Activated naive CD8-positive, alpha-beta T cell treated with anti-CD3 and anti-CD28 coated beads, Interleukin-2, amount 50 U/mL, for 24 hours (primary cell): ENCODE measurements around the gene MAB21L4.

Experiments used
- ATAC-seq: fragments of 150-1000 bp; cut with Tn5 transposase; one replicate; pipeline ENCODE4 v1.10.0; 2021
- DNase-seq: peaks from one replicate; pipeline ENCODE4 v3.0.0; 2021
- H3K27ac Mint-ChIP-seq: one replicate; pipeline ENCODE4 v1.8.0; 2021; ENCODE audit warnings: mild to moderate bottlenecking, mixed read lengths
- H3K27me3 Mint-ChIP-seq: one replicate; pipeline ENCODE4 v1.8.0; 2021; ENCODE audit warnings: mixed read lengths
- H3K36me3 Mint-ChIP-seq: one replicate; pipeline ENCODE4 v1.8.0; 2021; ENCODE audit warnings: low read depth, mixed read lengths
- H3K4me1 Mint-ChIP-seq: one replicate; pipeline ENCODE4 v1.8.0; 2021; ENCODE audit warnings: mixed read lengths
- H3K4me3 Mint-ChIP-seq: one replicate; pipeline ENCODE4 v1.8.0; 2021; ENCODE audit warnings: mild to moderate bottlenecking, moderate library complexity, mixed read lengths
- H3K9me3 Mint-ChIP-seq: one replicate; pipeline ENCODE4 v1.8.0; 2021; ENCODE audit warnings: mixed read lengths

The MAB21L4 gene

GRCh38 chr2:240895656-240896388 lies at the start of gene MAB21L4:
TSS of gene MAB21L4 (minus strand) at chr2:240896156. CDS start at chr2:240895997, 159 bp downstream.
- H3K27me3 Mint-ChIP-seq: peaks cover 2% of the 10 kb centered on the region

GRCh38 chr2:240936106-240936505 lies 40.1 kb upstream of the MAB21L4 start:
- Mint-ChIP-seq H3K9me3 (peaks cover 5% of the 10 kb centered on the region), H3K4me1 (no peaks in the 10 kb centered on the region), H3K4me3 (no peak overlapping the region), H3K27ac (no peak overlapping the region), H3K27me3 (peaks cover 4% of the 10 kb centered on the region), H3K36me3 (no peaks in the 10 kb centered on the region)
- ATAC-seq: no peak
- no peak for DNase-seq

More at GRCh38 chr2:240895656-240896388, at the start of gene MAB21L4:
- DNase-seq (no peak), ATAC-seq (no peak)
- Mint-ChIP-seq H3K4me3 (no peak within 1 kb of the TSS), H3K9me3 (no peaks in the 10 kb centered on the region), H3K36me3 (no peaks in the 10 kb centered on the region), H3K27ac (no peak within 1 kb of the TSS), H3K4me1 (peaks cover 5% of the 10 kb centered on the region)

- peaks cover 2% of the 10 kb centered on the region for H3K27me3 Mint-ChIP-seq
- DNase-seq (no peak), ATAC-seq (no peak)
- H3K4me3 Mint-ChIP-seq: no peak overlapping the region
- H3K36me3 Mint-ChIP-seq: no peaks in the 10 kb centered on the region
- H3K27ac Mint-ChIP-seq: no peak overlapping the region
- no peaks in the 10 kb centered on the region for H3K4me1 Mint-ChIP-seq
- peaks cover 5% of the 10 kb centered on the region for H3K9me3 Mint-ChIP-seq
These were observed 39.3 kb upstream of the MAB21L4 start for GRCh38 chr2:240935103-240935876.

GRCh38 chr2:240934701-240935102 lies 38.7 kb upstream of the MAB21L4 start:
- Mint-ChIP-seq H3K4me1 (no peaks in the 10 kb centered on the region), H3K36me3 (no peaks in the 10 kb centered on the region), H3K27ac (no peak overlapping the region), H3K9me3 (peaks cover 5% of the 10 kb centered on the region), H3K27me3 (no peaks in the 10 kb centered on the region), H3K4me3 (no peak overlapping the region)
- ATAC-seq: no peak
- no peak for DNase-seq

GRCh38 chr2:240933966-240934700 lies 38.2 kb upstream of the MAB21L4 start:
- Mint-ChIP-seq H3K27me3 (no peaks in the 10 kb centered on the region), H3K36me3 (no peaks in the 10 kb centered on the region), H3K4me3 (no peak overlapping the region), H3K27ac (no peak overlapping the region), H3K4me1 (no peaks in the 10 kb centered on the region), H3K9me3 (peaks cover 5% of the 10 kb centered on the region)
- ATAC-seq (no peak), DNase-seq (no peak)

- H3K4me1 Mint-ChIP-seq: no peaks in the 10 kb centered on the region
- no peak overlapping the region for H3K4me3 Mint-ChIP-seq
- DNase-seq (peak; percentile 0), ATAC-seq (no peak)
- H3K36me3 Mint-ChIP-seq: no peaks in the 10 kb centered on the region
- H3K27me3 Mint-ChIP-seq: no peaks in the 10 kb centered on the region
- no peak overlapping the region for H3K27ac Mint-ChIP-seq
- peaks cover 2% of the 10 kb centered on the region for H3K9me3 Mint-ChIP-seq
These were observed 37.4 kb upstream of the MAB21L4 start for GRCh38 chr2:240933048-240933965.

- Mint-ChIP-seq H3K27ac (no peak overlapping the region), H3K4me3 (no peak overlapping the region), H3K9me3 (no peaks in the 10 kb centered on the region), H3K4me1 (no peaks in the 10 kb centered on the region), H3K27me3 (no peaks in the 10 kb centered on the region), H3K36me3 (no peaks in the 10 kb centered on the region)
- DNase-seq (no peak), ATAC-seq (no peak)
These were observed 36.7 kb upstream of the MAB21L4 start for GRCh38 chr2:240932724-240933047.

- H3K4me3 Mint-ChIP-seq: no peak overlapping the region
- peak; percentile 0 for DNase-seq
- no peak overlapping the region for H3K27ac Mint-ChIP-seq
- no peaks in the 10 kb centered on the region for H3K4me1 Mint-ChIP-seq
- H3K27me3 Mint-ChIP-seq: no peaks in the 10 kb centered on the region
- no peaks in the 10 kb centered on the region for H3K9me3 Mint-ChIP-seq
- no peak for ATAC-seq
- no peaks in the 10 kb centered on the region for H3K36me3 Mint-ChIP-seq
These were observed 36.2 kb upstream of the MAB21L4 start for GRCh38 chr2:240932001-240932723.

GRCh38 chr2:240931319-240931949 lies 35.5 kb upstream of the MAB21L4 start:
- Mint-ChIP-seq H3K27ac (no peak overlapping the region), H3K9me3 (no peaks in the 10 kb centered on the region), H3K27me3 (no peaks in the 10 kb centered on the region), H3K4me1 (no peaks in the 10 kb centered on the region), H3K4me3 (no peak overlapping the region), H3K36me3 (no peaks in the 10 kb centered on the region)
- DNase-seq (no peak), ATAC-seq (no peak)

- no peak for ATAC-seq
- DNase-seq: peak; percentile 0
- Mint-ChIP-seq H3K4me3 (no peak overlapping the region), H3K27ac (no peak overlapping the region), H3K9me3 (no peaks in the 10 kb centered on the region), H3K4me1 (no peaks in the 10 kb centered on the region), H3K27me3 (no peaks in the 10 kb centered on the region), H3K36me3 (no peaks in the 10 kb centered on the region)
These were observed 34.8 kb upstream of the MAB21L4 start for GRCh38 chr2:240930631-240931318.

- no peaks in the 10 kb centered on the region for H3K4me1 Mint-ChIP-seq
- H3K27me3 Mint-ChIP-seq: no peaks in the 10 kb centered on the region
- DNase-seq: peak; percentile 0
- no peak overlapping the region for H3K4me3 Mint-ChIP-seq
- no peak for ATAC-seq
- no peaks in the 10 kb centered on the region for H3K9me3 Mint-ChIP-seq
- no peak overlapping the region for H3K27ac Mint-ChIP-seq
- no peaks in the 10 kb centered on the region for H3K36me3 Mint-ChIP-seq
These were observed 34.2 kb upstream of the MAB21L4 start for GRCh38 chr2:240930096-240930630.

GRCh38 chr2:240929364-240930095 lies 33.6 kb upstream of the MAB21L4 start:
- no peak for ATAC-seq
- no peaks in the 10 kb centered on the region for H3K27me3 Mint-ChIP-seq
- DNase-seq: no peak
- no peak overlapping the region for H3K27ac Mint-ChIP-seq
- no peak overlapping the region for H3K4me3 Mint-ChIP-seq
- no peaks in the 10 kb centered on the region for H3K9me3 Mint-ChIP-seq
- H3K36me3 Mint-ChIP-seq: no peaks in the 10 kb centered on the region
- H3K4me1 Mint-ChIP-seq: no peaks in the 10 kb centered on the region
